Left hindlimb (tissue), 1 donor: ENCODE measurements around the gene BAHCC1.
"Not testable (repeated sequence)": the region's sequence is repeated elsewhere in the genome, so short reads cannot be mapped to it uniquely, and the experiment has no call there.

Source experiments
- DNase-seq: peaks from one replicate; pipeline ENCODE4 v3.0.0-alpha.2; 2018

BAHCC1 gene

DNA sequence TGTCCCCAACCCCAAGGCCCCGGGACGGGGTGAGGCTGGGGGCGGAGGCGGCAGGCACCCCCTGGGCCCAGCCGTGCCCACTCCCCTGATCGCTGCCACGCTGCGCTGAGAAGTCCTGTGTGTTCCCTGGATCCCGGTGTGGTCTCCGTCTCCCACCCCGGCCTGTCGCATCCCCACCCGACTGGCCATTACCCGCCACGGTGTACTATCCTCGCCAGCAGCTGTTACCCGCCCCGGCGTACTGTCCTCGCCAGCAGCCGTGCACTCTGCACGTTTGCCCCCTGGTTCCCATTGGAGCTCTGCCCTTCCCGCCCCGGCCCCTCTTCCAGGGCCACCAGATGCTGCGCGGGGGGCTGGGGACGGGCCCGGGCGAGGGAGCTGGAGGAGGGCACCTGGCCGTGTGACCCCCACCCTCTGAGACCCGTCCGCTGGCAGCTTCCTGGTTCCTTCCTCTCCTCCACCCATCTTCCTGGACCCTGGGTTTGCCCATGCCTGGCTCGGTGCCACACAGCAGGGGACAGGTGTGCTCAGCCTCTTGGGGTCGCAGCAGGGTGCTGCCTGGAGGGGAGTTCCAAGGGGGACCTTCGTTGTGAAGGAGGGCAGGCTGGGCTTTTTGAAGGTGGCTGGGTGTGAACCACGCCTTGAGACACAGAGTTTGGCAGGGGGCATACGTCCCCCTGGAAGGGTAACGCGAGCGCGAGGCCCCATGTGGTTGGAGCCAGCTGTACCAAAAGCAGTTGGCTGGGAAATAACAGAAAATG is 19.7 kb downstream of the BAHCC1 start:
- DNase-seq = no peak

DNA sequence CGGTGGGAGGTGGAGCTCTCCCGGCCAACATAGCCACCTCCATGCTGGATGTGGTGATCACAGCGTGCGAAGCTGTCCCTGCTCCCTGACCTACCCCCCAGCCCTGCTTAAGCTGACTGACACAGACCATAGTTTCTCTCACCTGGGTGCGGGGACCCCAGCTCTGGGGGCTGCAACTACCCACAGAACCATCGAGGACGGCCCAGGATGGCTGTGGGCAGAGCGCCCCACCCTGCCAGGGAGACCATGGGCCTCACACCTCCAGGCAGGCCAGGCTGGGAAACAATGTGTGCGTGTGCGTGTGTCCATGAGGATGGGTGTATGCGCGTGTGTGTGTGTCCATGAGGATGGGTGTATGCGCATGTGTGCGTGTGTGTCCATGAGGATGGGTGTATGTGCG is 20.4 kb downstream of the BAHCC1 start:
- DNase-seq = no peak

DNA sequence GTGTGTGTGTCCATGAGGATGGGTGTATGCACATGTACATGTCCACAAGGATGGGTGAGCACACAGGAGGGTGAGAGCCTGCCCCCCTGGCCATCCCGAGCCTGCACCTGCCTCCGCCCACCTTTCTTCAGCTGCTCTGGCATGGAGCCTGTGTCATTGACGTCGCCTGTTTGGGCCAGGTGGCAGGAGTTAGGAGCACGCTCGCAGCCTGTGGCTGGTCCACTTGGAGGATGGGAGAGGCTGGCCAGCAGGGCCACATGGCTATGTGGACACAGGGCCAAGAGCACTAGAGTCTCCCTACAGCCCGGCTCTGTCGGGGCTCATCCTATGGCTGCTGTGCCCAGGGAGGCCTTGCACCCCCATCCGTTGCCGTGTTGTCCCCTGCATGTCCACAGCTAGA is 21.4 kb downstream of the BAHCC1 start:
- DNase-seq = no peak

DNA sequence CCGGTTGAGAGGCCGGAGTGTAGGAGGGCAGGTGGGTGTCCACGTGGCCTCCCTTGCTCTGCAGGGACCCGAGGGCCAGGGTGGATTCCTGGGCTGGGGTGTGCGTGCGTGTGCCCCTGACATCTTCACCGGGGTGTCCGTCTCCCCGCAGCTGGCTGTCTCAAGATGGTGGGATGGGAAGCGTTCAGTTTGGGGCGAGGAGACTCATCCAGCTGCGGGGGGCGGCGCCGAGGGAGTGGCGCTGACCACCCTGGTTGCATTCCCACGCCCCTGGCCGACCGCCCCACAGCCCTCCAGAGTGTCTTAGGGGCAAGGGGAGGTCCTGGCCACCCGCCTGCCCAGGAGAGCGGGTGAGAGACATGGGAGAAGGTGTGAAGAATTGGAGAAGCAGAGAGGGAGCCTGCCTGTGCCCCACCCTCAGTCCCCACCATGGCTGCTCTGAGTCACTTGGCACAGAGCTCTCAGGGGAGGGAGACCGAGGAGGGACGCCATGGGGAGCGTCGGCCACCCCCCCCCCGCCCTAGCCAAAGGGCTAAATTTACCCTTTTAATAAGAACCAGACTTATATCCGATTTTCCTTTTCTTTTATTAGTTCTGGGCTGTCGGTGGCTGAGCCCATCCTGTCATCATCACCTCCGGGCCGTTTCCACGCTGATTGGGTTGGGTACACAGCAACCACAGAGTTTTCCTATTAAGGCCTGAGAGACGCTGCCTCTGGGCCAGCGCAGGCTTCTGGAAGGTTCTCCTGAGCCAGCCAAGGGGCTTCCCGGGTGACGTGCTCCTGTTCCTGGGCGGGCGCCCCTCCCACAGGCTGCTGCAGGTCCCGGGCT is 22.0 kb downstream of the BAHCC1 start:
- DNase-seq = peak; percentile 79

DNA sequence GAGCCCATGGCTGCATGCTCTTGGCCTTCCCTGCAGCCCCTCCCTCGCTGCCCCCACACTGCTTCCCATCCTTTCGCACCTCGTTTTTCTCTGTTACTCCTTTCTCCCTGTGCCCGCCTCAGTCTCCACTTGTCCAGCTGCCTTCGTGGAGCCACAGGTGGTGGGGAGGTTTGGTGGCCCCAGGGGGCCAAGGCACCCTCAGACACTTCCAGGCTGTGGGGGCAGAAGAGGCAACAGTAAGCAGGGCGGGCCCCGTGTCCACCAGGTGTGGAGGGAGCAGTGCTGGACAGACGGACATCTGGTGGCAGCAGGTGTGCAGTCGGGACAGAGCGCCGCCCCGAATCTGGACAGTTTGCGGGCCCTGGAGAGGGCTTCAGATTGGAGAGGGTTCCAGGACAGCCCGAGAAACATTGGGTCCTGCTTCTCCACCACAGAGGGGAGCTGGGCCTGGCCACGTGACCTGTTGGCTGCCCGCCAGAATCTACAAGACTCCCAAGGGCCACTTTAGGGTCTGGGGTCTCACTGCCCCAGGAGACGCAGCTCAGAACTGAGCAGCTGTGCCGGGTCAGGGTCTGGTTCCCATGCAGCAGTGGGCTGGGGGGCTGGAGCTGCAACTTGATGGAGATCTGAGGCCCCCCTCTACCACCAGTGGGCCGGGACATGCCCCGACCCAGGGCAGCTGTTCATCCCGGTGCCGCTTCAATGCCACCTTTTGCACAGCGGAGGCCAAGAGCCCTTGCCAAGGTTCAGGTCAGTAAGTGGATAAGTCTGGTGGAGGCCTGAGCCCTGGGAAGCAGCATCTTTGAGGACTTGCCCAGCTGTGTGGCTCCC is 22.8 kb downstream of the BAHCC1 start:
- no peak for DNase-seq

DNA sequence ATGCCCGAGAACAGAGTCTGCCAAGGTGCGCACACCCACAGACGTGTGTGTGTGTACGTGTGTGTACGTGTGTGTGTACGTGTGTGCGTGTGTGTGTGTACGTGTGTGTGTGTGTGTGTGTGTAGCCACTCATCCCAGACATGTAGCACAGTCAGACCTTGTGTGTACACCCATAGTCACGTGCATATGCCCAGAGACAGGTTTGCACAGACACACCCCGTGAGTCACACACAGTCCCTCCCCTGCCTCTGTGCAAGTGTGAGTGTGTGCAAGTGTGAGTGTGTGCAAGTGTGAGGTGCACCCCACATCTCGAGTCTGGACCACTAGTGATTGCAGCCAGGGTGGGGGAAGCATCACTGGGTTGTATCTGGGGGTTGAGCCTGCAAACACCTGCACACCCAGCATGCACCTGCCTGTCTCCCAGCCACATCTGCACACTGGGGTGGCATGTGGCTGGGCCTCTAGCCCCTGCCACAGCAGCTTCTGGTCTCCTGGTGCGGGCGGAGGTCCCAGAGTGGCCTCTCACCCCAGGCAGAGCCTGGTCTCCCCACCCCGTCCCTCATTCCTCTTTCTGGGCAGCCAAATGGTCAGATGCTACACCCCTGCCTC is 23.6 kb downstream of the BAHCC1 start:
- DNase-seq = no peak

DNA sequence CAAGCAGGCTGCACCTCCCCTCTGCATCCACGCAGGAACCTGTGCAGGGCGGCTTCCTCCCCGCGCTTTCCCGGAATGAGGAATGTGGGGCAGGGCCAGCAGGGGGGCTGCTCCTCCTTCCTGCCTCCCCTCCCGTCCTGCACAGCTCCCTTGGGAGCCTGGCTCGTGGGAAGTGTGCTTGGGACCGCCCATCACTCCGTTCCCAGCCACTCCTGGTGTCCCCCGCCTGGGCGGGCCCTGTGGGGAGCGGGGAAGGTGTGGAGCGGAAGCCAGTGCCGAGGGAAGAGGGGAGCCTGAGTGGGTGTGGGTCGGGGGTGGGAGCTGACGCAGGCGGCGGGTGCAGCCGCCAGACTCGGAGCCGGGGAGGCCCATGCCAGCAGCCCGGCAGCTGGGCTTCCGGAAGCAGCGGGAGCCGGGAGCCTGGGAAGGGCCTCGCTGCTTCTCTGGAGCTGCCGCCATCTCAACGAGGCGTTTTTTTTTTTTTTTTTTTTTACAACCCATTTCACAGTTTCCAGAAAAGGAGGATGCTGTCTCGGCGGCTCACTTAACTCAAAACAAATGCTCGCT is 24.1 kb downstream of the BAHCC1 start:
- DNase-seq = peak; percentile 93

DNA sequence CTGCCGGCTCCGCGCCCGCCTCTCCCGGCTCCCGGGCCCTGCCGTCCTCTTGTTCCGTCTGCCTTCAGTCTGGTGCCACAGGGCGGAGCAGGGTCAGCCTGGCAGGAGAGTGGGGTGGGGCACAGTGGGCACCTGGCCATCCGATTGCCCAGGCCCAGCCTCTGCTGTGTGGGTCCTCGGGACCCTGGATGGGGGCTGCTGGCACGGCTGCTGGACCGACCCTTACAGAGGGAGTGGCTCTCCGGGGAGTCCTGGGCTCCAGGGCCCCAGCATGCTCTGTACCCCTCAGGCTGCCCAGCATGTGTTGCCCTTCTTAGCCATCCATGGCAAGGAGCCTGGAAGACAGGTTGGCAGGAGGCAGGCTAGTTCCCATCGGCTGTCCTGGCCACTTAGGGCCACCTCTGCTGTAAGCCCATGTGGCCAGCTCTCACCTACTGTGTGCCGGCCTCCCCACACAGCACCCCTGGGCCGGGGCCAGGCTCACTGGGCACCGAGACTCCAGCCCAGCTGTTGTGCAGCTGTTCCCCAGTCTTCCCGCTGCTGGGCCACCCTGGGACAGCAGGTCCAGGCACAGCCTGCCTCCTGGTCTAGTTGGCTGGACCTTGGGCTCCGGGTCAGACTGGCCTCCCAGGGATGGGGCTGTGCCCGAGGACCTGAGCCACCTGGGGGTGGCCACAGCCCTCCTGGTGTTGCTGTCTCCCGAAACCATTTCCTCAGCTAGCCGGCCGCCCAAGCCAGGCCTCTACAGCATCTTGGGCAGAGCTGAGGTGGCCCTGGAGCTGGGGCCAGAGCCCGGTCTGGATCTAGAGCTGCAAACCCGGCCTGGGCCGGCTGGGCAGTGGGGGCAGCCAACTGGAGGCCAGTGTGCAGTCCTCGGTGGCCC is 24.9 kb downstream of the BAHCC1 start:
- DNase-seq = no peak

DNA sequence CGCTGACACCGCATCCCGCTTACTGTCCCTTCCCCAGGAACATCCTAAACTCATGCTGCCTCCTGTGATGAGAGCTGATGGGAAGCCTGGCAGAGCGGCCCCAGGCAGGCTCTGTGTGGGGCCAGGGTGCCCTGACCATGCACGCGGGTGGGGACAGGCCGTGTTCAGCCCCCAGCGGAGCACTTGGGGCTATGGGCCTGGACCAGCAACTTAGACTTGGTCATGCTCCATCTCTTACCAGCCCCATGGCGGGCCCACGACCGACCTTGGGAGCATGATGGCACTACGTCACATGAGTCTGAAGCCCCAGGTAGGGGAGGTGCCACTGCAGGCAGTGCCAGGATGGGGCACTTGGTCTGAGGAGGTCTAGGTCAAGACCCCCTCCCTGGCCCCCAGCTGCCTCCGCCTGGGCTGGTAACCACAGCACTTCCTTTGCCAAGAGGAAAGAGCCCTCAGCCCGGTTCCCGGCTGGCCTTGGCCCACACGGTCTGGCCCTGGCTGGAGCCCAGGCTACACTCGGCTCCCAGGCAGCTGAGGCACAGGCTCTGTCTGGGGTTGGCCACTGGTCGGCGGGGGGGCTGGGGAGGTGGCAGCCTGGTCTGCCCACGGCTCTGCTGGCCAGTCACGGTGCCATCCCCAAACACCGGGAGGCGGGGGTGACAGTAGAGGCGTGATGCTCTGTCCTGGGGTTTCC is 25.7 kb downstream of the BAHCC1 start:
- DNase-seq = peak; percentile 77

DNA sequence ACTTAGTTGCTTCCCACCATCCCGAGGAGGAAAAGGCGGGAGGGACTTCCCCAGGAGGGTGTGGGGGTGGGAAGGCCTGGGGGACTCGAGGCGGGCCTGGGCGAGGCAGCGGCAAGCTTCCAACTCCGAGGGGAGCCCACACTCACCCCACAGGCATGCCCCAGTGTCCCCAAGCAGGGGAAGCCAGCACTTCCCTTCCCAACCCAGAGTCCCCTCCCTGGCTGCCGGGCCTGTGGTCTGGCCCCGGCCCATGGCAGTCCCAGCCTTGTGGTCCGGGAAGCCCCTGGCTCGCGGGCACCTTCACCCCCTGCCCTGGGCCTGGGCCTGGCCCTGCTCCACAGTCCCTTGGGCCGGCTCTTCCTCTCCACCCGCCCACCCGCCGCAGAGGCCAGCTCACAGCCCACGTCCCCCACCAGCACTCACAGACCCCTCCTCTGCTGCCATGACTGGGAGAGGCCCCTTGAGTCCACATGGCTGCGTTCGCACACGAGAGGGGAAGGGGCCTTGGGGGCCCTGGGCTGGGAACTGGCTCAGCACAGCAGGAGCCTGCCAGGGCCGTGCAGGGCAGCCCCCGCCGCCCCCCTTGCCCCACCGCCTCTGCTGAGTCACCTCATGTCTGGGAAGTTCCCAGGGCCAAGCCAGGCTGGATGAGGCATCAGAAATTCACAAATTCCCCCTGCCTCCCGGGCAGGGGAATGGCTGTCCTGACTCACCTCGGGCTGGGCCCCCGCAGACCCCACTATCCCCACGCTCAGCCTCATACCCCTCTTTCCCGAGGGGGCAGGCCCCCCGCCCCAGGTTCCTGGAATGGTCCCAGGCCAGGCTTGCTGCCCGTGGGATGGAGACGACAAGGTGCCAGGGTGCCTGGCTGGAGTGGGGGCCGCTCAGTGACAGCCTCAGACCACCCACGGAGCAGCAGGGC is 27.8 kb downstream of the BAHCC1 start:
- peak; percentile 91 for DNase-seq

DNA sequence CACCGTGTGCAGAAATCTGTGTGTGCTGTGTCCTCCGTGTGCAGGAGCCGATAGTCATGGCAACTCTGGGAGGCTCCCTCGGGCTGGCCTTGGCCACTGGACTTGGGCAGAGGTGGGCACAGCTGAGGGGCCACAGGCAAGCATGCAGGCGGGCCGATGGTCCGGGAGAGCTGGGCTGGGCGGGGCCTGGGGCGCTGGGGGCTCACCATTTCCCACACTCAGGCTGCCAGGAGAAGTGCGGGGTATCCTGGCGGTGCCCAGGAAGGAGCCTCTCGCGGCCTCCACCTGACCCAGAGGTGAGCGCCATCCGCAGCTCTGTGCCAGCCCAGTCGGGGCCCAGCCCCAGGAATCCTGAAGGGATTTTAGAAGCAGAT is 28.4 kb downstream of the BAHCC1 start:
- no peak for DNase-seq

DNA sequence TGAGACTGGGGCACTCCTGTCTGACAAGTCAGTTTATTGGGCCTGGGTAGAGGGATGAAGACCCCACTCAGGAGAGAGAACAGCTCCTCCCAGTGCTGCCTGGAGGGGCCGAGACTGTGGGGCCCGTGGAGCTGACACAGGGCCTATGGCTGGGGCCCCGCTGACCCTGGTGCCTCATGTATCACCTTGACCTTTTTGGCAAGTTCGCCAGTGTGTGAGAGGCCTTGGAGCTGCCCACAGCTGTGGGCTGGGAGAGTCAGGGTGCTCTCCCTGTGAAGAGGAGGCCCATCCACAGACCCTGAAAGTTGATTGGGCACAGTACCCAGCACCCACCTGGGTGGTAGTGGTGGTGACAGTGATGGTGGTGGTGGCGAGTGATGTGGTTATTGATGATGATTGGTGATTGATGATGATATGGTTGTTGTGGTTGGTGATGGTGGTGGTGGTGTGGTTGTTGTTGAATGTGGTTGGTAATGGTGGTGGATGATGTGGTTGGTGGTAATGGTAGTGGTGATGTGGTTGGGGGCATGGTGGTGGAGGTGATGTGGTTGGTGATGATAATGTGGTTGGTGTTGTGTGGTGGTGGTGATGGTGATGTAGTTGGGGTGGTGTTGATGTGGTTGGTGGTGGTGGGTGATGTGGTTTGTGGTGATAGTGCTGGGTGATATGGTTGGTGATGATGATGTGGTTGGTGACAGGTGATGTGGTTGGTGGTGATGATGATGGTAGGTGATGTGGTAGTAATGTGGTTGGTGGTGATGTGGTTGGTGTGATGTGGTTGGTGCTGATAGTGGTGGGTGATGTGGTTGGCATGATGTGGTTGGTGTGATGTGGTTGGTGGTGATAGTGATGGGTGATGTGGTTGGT is 29.1 kb downstream of the BAHCC1 start:
- DNase-seq = no peak

DNA sequence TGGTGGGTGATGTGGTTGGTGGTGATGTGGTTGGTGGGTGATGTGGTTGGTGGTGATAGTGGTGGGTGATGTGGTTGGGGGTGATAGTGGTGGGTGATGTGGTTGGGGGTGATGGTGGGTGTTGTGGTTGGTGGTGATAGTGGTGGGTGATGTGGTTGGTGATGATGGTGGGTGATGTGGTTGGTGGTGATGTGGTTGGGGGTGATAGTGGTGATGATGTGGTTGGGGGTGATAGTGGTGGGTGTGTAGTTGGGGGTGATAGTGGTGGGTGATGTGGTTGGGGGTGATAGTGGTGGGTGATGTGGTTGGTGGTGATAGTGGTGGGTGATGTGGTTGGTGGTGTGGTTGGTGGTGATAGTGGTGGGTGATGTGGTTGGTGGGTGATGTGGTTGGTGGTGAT is 29.8 kb downstream of the BAHCC1 start:
- not testable (repeated sequence) for DNase-seq

DNA sequence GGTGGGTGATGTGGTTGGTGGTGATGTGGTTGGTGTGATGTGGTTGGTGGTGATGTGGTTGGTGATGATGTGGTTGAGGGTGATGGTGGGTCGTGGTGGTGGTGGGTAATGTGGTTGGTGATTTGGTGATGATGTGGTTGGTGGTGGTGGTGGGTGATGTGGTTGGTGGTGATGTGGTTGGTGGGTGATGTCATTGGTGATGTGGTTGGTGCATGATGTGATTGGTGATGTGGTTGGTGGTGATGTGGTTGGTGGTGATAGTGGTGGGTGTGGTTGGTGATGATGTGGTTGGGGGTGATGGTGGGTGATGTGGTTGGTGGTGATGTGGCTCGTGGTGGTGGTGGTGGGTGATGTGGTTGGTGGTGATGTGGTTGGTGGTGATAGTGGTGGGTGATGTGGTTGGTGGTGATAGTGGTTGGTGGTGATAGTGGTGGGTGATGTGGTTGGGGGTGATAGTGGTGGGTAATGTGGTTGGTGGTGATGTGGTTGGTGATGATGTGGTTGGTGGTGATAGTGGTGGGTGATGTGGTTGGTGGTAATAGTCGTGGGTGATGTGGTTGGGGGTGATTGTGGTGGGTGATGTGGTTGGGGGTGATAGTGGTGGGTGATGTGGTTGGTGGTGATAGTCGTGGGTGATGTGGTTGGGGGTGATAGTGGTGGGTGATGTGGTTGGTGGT is 30.6 kb downstream of the BAHCC1 start:
- not testable (repeated sequence) for DNase-seq

DNA sequence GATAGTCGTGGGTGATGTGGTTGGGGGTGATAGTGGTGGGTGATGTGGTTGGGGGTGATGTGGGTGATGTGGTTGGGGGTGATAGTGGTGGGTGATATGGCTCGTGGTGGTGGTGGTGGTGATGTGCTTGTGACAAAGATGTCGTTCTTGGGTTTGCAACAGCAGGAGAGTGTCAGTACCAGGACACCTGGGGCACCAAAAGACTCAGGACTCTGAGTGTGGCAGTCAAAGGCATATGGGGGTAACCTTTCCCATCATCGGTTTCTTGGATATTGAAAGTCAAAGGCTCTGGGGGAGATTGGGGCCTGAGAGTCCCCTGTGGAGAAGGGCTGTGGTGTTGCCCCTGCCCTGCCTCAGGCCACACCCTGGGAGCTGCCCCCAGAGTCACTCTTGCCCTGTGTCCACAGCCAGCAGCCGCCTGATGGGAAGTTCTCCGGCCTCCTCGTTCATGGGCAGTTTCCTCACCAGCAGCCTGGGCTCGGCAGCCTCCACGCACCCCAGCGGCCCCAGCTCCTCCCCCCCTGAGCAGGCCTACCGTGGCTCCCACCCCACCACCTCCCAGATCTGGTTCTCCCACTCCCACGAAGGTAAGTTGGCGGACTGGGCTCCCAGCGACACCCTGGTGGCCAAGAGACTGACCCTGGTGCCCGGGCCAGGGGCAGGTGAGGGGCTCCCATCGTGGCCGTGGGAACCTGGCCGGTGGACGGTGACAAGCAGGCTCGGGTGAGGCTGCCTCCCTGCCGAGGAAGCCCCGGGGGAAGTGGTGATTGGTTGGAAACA is 31.3 kb downstream of the BAHCC1 start:
- no peak for DNase-seq

DNA sequence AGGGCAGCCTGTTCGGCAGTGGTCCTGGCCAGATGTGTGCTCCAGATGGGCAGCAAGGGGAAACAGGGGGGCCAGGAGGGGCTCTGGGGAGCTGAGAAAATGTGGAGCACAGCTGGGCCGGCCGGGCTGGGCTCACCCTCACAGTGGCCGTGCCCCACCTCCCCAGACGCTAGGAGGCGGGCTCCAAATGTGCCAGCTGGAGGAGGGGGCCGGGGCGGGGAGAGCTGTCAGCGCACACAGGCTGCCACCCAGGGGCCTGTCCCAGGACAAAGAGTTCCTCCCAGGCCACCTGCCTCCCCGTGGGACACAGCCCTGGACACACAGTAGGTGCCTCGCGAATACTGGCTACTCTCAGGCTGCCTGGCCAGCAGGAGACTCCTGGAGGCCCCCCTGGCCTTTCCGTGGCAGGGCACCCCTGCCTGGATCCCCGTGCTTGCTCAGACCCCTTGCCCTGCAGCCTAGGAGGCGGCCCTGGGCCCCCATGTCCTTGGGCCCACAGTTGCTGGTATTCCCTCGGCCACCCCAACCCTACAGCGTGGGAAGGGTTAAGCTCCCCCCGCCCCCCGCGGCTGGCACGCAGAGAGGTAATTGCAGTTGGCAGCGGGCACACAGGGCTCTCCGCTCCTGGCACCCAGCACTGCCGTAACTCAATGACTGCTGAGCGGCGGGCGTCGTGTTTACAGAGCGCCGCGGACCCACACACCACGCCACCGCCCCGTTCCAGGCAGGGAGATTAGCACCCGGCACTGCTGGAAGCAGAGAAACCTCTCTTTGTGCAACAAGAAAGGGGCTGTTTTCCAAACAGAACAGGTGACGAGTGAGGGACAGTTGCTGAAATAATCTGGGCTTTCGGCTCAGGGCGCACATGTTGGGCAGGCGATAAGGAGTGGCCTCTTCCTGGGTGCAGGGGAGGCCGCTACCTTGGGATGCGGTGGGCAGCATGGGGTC is 32.2 kb downstream of the BAHCC1 start:
- peak; percentile 83 for DNase-seq
